GM20431 (cell line): ENCODE data around the gene CCDC60.
"Not testable (repeated sequence)": the region's sequence is repeated elsewhere in the genome, so short reads cannot be mapped to it uniquely, and the experiment has no call there.

Source experiments
- in situ Hi-C: fragments of 300-500 bp; cut with MseI, MboI; formaldehyde crosslinking; loops from one replicate; pipeline ENCODE4 v1.15.0; 2020; ENCODE audit warnings: low sequenced_read_pairs; ENCODE audit not compliant: unreplicated experiment

Gene CCDC60

DNA sequence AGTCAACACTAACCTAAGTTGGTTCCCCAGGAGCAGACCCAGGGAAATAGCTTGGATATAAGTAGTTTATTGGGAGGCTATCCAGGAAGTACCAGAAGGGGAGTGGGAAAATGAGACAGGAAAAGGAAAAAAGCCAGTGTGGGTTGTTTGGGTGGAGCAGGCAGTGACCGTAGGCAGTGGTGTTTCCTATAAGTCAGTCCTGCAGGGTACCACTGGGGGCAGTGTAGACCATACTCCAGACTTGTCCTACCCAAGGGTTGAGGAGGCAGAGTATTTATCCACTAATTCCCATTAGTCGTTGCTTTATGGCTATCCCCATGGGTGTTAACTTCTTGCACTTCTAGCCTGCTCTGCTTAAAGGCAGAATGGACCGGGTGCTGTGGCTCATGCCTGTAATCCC is 6.4 kb upstream of the CCDC60 start:
- in situ Hi-C loops: no loop called here

GRCh38 chr12:119338593-119339363 is 4.2 kb downstream of the CCDC60 start:
- in situ Hi-C loops: no loop called here

DNA sequence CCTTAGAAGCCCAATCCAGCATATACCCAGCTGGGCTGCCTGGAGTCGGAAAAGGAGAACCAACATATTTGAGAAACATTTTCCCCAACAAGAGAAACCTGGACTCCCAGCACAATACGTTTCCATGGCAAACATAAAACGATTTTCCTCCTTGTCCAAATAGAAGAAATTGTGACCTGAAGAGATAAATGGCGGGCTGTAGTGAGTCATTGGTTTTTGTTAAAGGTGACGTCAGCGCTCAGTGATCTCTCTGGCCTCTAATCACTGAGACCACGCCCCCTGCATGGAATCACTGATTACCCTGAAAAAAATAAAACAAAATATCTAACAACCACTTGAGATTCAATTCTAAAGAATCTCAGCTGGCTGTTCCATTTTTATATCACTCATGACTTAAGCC is 6.0 kb downstream of the CCDC60 start:
- in situ Hi-C loops: no loop called here

DNA sequence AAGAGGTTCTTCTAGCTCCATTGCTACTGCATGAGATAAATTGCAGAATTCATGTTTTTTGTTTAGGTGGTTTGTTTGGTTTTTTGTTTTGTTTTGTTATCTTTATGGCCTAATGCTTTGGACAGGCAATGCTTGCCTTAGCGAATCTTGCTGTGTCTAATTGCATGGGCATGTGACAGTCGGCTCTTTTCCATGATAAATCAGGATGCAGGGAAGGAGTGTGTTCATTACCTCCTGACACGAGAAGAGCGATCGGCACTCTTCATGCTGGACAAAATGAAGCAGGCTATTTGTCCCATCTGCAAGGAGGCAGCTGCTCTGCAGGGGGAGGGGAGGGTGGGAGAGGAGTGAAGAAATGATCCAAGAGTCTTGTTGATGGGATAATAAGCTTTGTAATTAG is 6.5 kb downstream of the CCDC60 start:
- in situ Hi-C loops: no loop called here

DNA sequence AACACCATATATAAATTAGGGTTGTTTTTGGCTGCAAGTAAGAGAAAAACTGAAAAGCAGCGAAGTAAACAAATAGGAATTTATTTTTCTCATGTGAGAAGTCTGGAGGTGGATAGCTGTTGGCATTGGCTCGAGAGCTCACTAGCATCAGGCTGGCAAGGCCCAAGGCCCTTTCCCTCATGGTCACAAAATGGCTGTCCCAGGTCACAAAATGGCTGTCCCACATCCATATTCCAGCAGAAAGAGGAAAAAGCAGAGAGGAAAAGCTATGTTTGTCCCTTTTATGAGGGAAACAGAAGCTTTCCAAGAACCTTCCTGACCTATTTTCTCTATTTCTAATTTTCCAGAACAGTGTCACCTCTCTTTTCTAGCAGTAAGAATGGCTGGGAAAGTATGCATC is 7.5 kb downstream of the CCDC60 start:
- in situ Hi-C loops: no loop called here

GRCh38 chr12:119343130-119343529 is 8.6 kb downstream of the CCDC60 start:
- in situ Hi-C loops: no loop called here

GRCh38 chr12:119354172-119354571 is 19.6 kb downstream of the CCDC60 start:
- in situ Hi-C loops: no loop called here

DNA sequence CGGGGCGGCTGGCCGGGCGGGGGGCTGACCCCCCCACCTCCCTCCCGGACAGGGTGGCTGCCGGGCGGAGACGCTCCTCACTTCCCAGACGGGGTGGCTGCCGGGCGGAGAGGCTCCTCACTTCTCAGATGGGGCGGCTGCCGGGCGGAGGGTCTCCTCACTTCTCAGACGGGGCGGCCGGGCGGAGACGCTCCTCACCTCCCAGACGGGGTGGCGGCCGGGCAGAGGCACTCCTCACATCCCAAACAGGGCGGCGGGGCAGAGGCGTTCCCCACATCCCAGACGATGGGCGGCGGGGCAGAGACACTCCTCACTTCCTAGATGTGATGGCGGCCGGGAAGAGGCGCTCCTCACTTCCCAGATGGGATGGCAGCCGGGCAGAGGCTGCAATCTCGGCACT is 25.8 kb downstream of the CCDC60 start:
- in situ Hi-C loops: not testable (repeated sequence)

DNA sequence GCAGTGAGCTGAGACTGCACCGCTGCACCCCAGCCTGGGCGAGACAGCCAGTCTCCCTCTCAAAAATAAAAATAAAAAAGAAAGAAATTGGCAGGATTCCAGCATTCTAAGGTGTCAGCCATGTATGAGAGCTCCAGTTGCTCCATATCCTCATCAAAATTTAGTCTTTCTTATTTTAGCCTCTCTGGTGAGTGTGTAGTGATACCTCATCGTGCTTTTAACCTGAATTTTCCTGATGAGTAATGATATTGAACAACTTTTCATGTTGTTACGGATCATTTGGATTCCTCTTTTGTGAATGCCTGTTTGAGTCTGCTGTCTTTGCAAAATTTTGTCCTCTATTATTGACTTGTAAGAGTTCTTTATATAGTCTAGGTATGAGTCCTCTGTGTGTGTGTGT is 28.5 kb downstream of the CCDC60 start:
- in situ Hi-C loops: no loop called here

- in situ Hi-C loops: no loop called here
Observed at GRCh38 chr12:119363490-119363889, 29.0 kb downstream of the CCDC60 start.

DNA sequence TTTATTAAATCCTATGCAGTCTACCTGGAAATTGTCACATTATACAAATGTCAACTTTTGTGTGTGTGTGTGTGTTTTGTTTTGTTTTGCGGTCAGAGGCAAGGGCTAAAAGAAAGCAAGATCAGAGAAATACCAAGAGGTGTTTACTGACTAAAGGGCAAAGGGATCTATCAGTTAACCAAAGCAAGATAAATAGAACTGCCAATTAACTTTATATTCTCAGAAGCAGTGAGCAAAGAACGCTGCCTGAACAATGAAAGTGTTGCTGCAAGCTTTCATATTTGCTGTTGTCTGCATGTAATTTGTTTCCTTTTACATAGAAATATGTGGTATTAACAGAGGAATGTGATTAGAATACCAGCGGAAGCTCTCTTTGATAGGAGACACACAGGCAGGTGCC is 30.9 kb downstream of the CCDC60 start:
- in situ Hi-C loops: no loop called here

DNA sequence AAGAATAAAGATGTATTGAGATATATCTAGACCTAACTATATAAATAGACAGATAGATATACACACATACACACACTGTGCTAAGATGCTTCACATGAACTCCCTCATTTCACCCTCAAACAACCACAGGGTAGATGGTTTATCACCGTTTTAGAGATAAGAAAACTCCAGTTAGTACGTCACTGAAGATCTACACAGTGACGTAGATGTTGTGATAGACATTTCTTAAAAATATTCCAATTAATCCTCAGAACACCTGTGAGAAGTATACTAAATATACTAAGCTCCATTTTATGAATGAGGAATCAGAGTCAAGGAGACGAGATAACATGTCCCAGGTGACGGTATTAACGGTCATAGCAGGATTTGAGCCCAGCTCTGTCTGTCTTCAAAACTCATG is 31.5 kb downstream of the CCDC60 start:
- in situ Hi-C loops: no loop called here

GRCh38 chr12:119369161-119369560 is 34.6 kb downstream of the CCDC60 start:
- in situ Hi-C loops: no loop called here

DNA sequence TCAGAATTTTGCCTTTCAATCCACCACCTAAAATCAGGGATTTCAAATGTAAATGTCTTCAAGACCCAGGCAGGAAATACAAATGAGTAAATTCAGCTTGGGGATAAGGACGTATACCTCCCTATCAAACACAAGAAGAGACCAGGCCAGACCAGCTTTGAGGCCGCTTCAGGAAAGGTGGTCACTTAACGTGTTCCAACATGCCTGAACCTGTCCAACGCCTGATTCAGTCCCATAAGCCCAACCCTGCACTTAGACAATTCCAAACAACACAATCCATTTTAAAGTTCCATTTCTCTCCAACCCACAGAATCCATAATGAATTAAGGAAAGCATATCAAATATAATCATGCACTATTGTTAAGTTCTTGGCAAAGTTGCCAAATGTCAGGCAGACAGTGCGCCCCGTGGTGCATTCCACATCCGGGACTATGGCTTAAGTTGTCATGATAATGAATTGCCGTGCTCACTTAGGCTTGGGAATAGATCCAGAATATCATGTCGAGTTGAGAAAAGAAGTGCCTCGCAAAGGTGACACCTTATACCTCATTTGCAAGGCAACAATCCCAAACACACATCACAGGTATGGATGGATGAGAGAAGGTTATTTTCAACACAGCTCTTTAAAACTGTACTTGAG is 35.5 kb downstream of the CCDC60 start:
- in situ Hi-C loops: no loop called here

DNA sequence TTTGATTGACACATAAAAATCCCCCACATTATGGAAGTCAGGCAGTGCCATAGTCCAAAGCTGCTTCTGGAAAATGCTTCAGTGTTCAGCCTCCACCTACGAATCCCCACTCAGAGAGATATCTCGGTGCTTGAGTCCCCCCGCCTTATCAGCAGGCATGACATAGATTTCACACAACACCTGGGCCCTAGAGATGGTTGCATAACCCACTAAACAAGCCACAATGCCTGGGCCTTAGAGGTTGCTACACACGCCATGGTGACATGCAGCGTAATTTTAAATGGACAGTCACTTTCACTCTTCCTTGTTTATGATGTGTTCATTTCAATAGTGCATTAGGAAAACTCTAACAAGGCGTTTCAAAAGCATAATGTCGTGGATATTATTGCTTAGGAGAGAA is 38.0 kb downstream of the CCDC60 start:
- in situ Hi-C loops: no loop called here

- in situ Hi-C loops: no loop called here
Observed at GRCh38 chr12:119373001-119373400, 38.5 kb downstream of the CCDC60 start.

DNA sequence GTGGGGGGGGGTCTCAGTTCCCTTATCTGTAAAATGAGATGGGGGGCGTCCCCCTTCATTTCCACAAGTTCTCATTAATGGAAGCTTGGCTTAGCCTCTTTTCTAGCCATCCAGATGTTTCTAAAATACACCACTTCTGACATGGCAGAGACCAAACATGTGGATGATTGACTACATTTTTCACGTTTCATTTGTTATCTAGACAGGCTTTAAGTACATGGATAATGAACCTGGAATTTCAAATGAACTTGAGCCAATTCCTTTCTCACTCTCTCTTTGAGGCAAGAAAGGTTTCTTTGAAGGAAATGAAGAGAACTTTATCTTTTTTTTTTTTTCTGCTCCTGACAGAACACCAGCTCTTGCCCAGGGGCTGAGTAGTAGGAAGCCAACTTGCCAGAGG is 39.1 kb downstream of the CCDC60 start:
- in situ Hi-C loops: no loop called here

- in situ Hi-C loops: no loop called here
Observed at GRCh38 chr12:119374635-119375034, 40.1 kb downstream of the CCDC60 start.

GRCh38 chr12:119375075-119375882 is 40.8 kb downstream of the CCDC60 start:
- in situ Hi-C loops: no loop called here

DNA sequence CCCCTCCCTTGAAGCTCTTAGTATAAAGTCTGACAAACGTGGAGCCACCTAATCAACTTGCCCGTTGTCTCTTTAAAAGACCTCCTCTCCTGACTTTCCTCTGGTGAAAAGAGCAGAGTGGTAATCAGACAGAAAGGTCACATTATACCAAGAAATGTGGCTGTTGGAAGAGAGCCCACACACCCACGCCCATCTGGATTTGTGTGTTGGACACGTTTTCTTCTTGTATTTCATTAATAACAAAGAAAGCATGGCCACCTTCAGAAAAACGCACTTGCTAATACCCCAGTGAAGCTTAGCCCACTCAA is 41.3 kb downstream of the CCDC60 start:
- in situ Hi-C loops: no loop called here

- in situ Hi-C loops: no loop called here
Observed at GRCh38 chr12:119378903-119379302, 44.4 kb downstream of the CCDC60 start.
